ENCODE data around the gene CCDC184.

The CCDC184 gene

DNA sequence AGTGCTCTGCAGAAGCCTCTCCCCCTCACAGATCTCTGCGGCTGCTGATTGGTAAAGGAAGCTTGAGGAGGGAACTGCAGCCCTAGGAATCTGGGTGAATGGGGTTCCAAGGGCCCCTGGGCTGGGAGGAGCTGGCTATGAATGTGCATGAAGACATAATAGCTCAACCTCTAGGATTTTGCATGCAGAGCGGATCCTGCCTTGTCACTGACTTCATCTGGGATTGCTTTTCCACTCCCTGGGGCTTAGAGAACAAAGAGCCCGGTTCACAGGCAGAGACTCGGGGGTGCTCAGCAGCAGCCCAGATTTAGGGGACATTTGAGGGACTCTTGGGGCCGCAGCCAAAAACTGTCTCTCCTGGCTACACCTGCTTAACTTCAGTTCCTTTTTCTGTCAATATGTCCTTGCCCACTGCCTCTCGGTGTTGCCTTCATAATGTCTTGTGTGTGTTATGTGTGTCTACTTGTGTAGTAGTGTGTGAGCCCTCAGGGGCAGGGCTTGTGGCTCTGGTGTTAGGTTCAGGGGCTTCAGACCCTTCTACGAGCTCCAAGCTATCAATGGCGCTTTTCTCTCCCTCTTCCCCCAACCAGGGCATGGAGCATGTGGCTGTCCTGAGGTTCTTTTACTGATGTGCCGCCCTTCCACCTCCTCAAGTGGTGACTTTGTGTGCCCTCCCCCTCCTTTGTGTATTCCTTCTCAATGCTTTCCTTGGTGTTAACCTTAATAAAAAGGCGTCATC, 1.9 kb downstream of the CCDC184 start:
- Histone ChIP-seq H3K9ac (ENCODE audit: low read length) (no peak overlapping the region), H3K4me2 (ENCODE audit: low read depth, low read length) (no peak overlapping the region), H3F3A (ENCODE audit: insufficient read depth, low read length) (no peaks in the 10 kb centered on the region), H3K27me3 (replicated peaks; ENCODE audit: insufficient read depth, low read length) (peaks cover 16% of the 10 kb centered on the region), H3K27ac (ENCODE audit: low read length) (no peak overlapping the region), H2AFZ (ENCODE audit: low read length) (no peak overlapping the region), H3K36me3 (replicated peaks; ENCODE audit: insufficient read depth, low read length) (no peaks in the 10 kb centered on the region), H3K9me2 (replicated peaks; ENCODE audit: insufficient read depth, low read length) (no peaks in the 10 kb centered on the region), H3K79me2 (ENCODE audit: low read length) (no peaks in the 10 kb centered on the region), H4K20me1 (ENCODE audit: insufficient read depth, low read length) (no peaks in the 10 kb centered on the region), H3K4me1 (ENCODE audit: low read length) (peaks cover 15% of the 10 kb centered on the region), H3K4me3 (ENCODE audit: low read length) (no peak overlapping the region), H3K9me3 (replicated peaks; ENCODE audit: insufficient read depth, low read length) (no peaks in the 10 kb centered on the region)
- DNase-seq: no peak
- TF ChIP-seq EZH2phosphoT487 (IDR thresholded peaks at IDR 0.05; ENCODE audit: low read length) (no peak), EZH2 (optimal IDR thresholded peaks at IDR 0.05; ENCODE audit: low read depth, low read length) (no peak), CTCF (IDR thresholded peaks at IDR 0.05; ENCODE audit: low read length) (no peak)

DNA sequence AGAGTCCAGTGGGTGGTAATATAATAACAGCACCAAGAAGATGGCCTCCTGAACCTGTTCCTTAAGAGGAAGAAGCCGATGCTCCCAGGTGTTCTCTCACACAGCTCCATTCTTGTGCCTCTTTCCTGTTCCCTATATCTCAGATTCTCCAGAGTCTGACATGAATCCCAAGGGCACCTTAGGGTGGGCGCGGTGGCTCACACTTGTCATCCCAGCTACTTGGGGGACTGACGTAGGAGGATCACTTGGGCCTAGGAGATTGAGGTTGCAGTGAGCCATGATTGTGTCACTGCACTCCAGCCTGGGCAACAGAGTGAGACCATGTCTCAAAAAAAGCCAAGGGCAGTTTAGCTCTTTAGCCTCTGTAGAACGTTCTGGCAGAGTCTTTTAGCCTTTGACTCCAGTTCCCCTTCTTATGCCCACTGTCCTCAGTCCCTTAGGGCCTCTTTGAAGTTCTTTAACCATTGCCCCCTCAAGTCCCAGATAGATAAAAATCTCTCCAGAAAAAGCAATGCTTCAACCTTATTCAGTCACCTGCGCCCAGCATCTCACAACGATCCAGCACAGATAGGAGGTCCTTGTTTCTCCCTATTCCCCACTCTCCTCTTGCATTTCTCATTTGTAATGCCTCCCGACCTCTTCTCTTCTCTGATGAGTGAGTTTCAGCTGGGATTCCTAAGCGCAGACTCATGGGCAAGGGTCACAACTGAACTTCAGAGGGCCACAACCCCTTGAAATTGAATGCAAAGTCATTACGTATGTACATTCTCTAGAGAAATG, 4.7 kb downstream of the CCDC184 start:
- Histone ChIP-seq H3K27me3 (replicated peaks; ENCODE audit: insufficient read depth, low read length) (peaks cover 16% of the 10 kb centered on the region), H3K9me3 (replicated peaks; ENCODE audit: insufficient read depth, low read length) (no peaks in the 10 kb centered on the region), H3K9me2 (replicated peaks; ENCODE audit: insufficient read depth, low read length) (no peaks in the 10 kb centered on the region), H3F3A (ENCODE audit: insufficient read depth, low read length) (no peaks in the 10 kb centered on the region), H4K20me1 (ENCODE audit: insufficient read depth, low read length) (no peaks in the 10 kb centered on the region), H3K4me3 (ENCODE audit: low read length) (no peak overlapping the region), H3K36me3 (replicated peaks; ENCODE audit: insufficient read depth, low read length) (no peaks in the 10 kb centered on the region), H3K27ac (ENCODE audit: low read length) (no peak overlapping the region), H2AFZ (ENCODE audit: low read length) (no peak overlapping the region), H3K4me2 (ENCODE audit: low read depth, low read length) (no peak overlapping the region), H3K4me1 (ENCODE audit: low read length) (no peaks in the 10 kb centered on the region), H3K9ac (ENCODE audit: low read length) (no peak overlapping the region), H3K79me2 (ENCODE audit: low read length) (no peaks in the 10 kb centered on the region)
- no peak for DNase-seq
- TF ChIP-seq EZH2phosphoT487 (IDR thresholded peaks at IDR 0.05; ENCODE audit: low read length): no peak
- TF ChIP-seq EZH2 (optimal IDR thresholded peaks at IDR 0.05; ENCODE audit: low read depth, low read length): no peak
- TF ChIP-seq CTCF (IDR thresholded peaks at IDR 0.05; ENCODE audit: low read length): no peak

DNA sequence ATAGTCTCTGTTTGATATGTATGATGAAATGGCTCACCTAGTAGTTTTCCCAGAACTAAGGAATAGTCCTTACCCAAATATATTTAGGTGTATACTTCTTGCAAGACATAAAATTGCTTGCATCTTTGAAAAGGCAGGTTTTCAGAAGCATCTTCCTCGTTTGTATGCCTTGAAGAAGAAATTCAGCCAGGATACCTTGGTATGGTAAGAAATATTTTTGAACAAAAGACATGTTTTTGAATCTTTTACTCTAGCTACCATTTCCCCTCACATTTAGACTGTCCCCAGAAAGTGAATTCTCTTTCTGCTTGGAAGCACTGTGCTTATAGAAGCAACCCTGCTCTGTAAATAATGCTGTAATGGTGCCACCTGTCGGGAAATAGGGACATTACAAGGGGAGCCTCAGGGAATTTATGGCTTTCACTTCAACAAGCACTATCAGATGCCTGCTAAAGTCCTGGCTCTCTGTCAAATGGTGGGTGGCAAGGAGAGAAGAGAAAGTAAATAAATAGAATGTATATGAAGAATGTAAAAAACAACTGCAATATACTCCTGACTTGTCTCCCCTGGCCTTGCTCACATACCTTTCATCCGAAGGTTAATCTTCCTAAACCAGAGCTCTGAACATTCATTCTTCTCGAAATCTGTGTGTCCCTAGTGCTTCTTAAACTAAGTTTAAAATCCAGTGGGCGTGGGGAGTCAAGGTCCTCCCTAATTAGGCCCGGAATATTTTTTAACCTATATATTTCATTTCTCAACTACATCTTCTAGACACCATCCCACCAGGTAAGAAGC, 6.1 kb downstream of the CCDC184 start:
- no peaks in the 10 kb centered on the region for H3K79me2 ChIP-seq (ENCODE audit: low read length)
- H3K27ac ChIP-seq (ENCODE audit: low read length): no peak overlapping the region
- TF ChIP-seq EZH2phosphoT487 (IDR thresholded peaks at IDR 0.05; ENCODE audit: low read length) (no peak), EZH2 (optimal IDR thresholded peaks at IDR 0.05; ENCODE audit: low read depth, low read length) (no peak), CTCF (IDR thresholded peaks at IDR 0.05; ENCODE audit: low read length) (peak; percentile 87)
- H2AFZ ChIP-seq (ENCODE audit: low read length): no peak overlapping the region
- no peak overlapping the region for H3K4me2 ChIP-seq (ENCODE audit: low read depth, low read length)
- no peaks in the 10 kb centered on the region for H3K4me1 ChIP-seq (ENCODE audit: low read length)
- no peaks in the 10 kb centered on the region for H3K9me3 ChIP-seq (replicated peaks; ENCODE audit: insufficient read depth, low read length)
- H3K9me2 ChIP-seq (replicated peaks; ENCODE audit: insufficient read depth, low read length): no peaks in the 10 kb centered on the region
- H3K27me3 ChIP-seq (replicated peaks; ENCODE audit: insufficient read depth, low read length): peaks cover 11% of the 10 kb centered on the region
- H4K20me1 ChIP-seq (ENCODE audit: insufficient read depth, low read length): no peaks in the 10 kb centered on the region
- DNase-seq: peak; percentile 71
- H3K4me3 ChIP-seq (ENCODE audit: low read length): no peak overlapping the region
- H3F3A ChIP-seq (ENCODE audit: insufficient read depth, low read length): no peaks in the 10 kb centered on the region
- no peaks in the 10 kb centered on the region for H3K36me3 ChIP-seq (replicated peaks; ENCODE audit: insufficient read depth, low read length)
- H3K9ac ChIP-seq (ENCODE audit: low read length): no peak overlapping the region
